Measurements from ENCODE around the gene RNF144B.

RNF144B gene

DNA sequence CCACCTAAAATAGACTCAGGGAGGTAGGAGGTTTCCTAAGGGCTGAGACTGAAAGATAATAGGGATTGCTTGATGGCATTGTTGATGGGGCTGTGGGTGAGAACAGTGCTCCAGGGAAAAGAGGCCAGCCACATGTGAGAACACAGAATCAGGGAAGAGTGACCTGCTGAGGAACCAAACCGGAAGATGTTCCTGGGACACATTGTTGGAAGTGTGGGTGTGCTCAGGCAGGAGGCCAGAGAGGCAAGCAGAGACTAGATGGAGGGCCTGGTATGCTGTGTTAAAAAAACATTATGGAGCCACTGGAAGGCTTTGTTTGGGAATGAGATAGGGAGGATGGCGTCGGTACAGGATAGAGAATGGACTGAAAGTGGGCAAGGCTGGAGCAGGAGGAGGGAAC lies 23.3 kb downstream of the RNF144B start:
- no peak for DNase-seq

DNA sequence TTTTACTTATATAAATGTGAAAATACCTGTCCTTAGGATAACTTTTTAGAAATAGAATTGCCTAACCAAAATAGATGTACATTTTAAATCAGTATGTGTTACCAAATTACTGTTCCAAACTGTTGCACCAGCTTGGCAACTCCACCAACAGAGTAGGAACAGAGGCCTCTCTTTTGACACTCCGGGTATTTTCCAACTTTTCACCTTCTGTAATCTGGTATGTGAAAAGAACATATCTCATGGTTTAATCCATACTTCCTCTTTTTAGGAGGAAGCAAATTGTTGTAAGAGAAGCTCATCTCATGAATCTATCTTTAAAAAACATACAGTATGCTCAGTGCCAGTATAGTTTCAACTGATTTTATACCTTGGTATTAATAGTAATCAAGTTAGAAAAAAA lies 24.9 kb downstream of the RNF144B start:
- no peak for DNase-seq

DNA sequence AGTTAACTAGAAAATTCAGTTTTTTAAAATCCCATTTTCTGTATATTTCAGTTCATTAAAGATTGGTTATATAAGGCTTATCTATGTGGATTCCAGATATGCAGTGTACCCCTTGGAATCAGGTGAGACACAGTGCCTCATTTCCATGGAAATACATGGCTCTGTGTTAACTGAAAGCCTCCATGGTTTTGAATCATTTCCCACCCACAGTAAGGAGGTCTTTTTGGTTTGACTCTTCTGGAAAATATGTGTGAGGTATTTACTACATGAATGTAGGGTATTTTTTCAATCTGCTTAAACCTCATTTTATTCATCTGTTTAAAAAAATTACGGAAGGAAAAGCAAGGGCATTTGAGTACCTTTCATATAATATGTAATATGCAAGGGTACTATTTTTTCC lies 25.5 kb downstream of the RNF144B start:
- no peak for DNase-seq

DNA sequence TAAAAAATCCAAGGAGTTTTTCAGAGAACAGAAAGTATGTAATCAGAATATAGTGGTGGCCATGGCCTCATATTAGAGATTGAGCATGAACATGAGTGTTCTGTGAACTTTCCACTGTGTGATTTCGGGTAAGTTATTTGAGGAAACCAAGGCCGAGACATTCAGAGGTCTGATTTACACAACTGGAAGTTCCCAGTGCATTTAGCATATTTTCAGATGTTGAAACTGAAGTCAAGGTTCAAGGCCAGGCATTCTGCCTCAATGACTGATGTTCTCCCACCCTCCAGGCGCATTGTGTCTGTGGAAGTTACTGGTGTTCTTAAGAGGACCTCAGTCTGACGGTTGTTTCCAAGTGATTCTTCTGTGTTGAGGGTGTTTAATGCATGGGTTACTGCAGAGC lies 26.2 kb downstream of the RNF144B start:
- no peak for DNase-seq

DNA sequence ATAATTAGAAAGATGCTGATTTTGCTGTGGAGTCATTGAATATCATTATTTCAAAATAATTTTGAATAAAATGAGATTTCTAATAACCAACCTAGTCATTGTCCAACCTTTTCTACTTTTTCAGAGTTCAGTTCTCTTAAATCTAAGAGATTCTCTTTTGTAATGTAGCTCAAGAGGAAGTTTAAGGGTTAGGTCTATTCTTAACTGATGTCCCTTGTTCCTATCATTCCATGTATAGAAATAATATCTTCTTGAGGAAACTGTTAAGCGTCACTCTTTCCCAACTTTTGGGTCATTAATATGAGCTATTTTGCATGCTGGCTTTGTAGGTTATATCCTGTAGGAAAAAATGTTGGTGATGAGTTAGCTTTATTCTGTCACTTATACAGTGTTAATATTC lies 27.0 kb downstream of the RNF144B start:
- DNase-seq, result no peak

DNA sequence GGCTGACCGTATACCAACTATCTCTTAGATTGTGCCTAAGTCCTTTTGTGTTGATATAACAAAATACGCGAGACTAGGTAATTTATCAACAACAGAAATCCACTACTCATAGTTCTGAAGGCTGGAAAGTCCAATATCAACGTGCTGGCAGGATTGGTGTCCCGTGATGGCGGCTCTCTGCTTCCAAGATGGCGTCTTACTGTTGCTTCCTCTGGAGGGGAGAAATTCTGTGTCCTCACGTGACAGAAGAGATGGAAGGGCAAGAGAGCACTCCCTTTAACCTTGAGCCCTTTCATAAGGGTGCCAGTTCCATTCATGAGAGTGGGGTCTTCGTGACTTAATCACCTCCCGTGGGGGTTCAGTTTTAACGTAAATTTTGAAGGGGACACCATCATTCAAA lies 28.1 kb downstream of the RNF144B start:
- no peak for DNase-seq

DNA sequence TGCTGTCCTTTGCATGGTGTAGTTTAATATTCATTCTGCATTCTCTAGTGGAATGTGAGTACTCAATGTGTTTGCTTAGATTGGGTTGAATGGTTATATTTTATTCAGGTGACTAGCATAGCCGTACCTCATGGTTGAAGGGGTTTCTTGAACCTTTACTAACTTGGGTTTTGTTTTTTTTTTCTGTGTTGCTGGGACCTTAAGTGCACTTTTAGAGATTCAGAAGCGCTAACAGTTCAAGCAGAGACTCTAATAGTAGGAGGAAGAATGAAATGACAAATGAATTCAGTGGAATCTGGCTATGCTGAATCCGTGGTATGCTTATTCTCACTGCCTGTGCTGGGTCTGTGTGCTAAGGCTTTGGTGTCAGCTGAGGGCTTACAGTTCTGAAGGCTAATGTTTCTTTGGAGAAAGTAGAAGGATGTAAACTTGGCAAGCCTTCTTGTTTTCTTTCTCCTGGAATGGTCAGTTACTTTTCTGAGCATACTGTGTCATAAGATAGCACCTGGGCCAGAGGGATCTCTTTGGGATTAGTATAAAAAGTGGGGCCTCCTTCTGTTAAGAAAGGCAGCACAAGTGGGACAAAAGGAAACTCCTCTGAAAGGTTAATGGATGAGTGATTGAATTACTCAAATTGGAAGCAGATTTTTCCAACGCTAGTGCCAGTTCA lies 28.7 kb downstream of the RNF144B start:
- no peak for DNase-seq

DNA sequence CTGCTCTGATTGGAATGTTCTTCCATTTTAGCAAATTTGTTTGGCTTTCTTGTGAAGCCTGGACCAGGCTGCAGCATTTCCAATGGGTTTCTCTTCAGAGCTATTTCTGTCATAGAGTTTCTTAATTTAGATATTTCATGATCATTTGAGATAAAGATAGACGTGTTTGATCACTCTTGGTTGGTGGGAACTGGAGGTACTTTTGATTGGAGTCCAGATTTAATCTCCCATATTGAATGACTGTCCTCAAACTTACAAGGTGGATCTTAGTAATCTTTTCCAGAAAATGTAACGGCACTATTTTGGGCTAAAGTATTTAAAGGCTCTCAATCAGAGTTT lies 29.2 kb downstream of the RNF144B start:
- DNase-seq, result no peak

DNA sequence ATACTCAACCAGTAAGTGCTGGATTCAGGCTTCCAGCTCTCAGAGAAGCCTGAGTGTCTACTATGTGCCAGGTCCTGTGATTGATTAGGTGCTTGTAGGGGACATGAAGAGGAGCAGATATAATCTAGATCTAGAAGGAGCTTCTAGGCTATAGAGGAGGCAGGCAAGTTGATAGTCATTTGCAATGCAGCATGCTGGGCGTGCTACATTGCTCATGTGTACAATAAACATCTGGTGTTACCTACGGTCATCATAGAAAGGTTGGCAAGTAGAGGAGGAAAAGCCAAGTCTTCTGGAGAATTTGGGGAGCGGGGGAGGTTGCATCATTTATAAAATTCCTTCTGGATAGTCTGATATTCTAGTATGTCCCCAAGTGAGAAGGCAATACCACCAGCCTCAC lies 33.2 kb downstream of the RNF144B start:
- no peak for DNase-seq

DNA sequence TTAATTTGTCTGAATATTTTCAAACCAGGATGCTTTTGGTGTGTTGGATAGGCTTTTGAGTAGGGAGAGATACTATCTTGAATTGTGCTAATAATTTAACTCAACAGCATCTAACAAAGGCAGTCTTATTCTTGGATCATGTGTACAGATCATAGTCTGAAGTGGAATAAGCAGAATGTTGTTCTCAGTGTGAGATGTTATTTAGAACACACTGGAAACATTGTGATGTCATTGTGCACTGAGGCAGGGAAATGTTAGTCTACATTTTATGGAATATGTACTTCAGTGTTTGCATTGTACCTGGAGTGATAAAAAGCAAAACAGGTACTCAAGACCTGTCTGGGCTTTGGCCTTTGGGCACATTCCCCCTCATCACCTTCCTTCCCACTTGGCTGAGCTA lies 35.0 kb downstream of the RNF144B start:
- DNase-seq, result no peak

DNA sequence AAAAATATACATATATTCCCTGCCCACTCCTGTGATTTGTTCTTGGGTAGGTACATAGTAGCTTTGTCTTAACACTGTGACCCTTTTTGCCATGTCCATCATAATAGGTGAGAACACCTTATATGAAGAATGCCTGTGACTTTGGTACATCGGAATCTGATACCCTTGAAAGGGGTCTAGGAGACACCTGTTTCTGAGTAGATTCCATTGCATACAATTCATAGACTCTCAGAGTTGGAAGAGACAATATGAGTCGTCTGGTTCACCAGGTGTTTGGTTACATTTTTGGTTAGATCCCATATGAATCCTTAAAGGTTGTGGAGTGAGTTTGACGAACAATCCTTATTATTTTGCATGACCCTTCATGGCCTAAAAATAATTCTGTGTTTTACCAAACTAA lies 36.3 kb downstream of the RNF144B start:
- no peak for DNase-seq

DNA sequence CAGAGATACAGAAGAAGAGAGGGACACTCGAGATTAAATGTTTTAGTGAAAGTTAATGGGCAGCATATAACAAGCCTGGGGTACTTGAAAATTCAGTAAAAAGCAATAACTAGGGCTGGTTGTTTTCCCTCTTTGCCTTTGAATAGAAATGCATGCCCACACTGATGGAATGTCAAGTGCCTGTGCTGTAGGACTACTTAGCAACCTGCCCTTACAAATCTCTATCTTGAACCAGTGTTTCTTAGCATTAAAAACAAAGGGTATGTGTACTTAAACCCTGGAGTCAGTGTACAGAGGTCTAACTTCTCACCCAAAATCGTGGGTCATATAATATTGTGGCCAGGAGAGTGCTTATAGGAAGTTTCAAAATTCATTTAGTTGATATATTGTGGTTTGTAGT lies 37.1 kb downstream of the RNF144B start:
- DNase-seq, result no peak

DNA sequence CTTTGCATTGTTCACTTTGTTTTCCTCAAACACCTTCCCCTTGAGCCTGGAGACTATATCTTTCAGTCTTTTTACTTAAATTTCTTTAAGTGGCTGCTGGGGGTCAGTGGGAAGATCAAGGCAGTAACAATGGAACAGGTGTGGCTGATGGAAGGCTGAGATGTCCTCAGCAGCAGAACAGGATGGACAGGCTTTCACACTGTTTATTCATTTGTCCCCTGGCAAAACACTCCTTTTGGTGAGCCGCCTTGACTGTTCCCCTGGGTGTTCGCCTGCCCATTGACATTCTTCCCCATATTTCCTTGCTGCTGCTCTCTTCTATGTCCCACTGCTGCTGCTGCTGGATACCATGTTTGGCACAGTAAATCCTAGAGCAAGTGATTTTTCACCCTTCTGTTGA lies 38.1 kb downstream of the RNF144B start:
- DNase-seq, result no peak

DNA sequence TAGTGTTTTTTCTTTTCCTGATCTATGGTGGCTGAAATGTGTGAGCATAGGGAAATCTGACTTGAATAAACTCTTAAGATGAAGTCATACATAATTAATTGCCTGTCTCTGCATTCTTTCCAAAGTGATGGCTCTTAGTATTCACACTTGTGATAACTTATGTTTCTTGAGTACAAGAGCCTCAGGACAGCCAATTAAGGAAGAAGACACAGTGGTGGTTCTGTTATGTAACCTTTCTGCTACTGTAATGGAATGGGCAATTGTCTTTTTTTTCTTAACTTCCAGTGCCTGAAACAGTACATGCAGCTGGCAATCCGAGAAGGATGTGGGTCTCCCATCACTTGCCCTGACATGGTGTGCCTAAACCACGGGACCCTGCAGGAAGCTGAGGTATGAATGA lies 40.1 kb downstream of the RNF144B start:
- no peak for DNase-seq

DNA sequence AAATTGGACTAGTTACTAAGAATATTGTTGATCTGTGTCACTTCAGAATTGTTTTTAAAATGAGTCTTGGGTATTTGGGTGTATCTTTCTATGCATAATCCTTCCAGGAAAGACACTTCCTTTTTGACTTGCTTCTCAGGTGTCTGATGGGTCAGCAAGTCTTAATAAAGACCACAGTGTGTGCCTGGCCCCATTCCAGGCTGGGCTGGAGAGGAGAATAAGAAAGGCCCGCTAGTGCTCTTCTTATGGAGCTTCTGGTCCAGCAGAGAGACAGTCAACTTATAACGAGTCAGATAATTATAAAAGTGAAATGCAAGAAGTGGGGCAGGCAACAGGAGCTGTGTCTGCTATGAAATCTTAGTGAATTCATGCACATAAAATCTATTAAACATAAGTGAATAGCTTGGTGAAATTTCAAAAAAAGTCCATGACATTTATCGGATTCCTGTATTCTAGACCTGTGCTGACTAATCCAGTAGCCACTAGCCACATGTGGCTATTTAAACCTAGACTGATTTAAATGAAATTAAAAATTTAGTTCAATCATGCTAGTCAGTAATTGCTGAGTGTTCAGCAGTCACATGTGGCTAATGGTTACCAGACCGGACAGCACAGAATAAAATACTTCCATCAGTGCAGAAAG lies 42.6 kb downstream of the RNF144B start:
- no peak for DNase-seq

DNA sequence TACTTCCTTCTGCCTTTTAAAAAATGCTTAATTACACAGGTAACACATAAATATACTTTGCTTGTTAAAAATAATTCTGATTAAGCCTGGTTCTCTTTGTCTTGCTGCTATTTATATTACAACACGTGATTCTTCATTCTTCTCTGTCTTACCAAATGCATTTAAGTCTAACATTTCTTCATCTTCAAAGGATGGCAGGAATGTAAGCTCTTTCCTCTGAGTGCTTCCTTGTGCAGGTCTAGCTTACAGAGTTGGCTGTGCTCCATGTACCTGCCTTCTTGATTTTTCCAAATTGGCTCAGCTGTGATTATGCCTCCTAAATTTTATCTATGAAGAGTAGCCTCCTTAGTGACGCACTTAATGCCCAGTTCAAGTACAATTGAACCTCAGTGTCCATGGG lies 44.4 kb downstream of the RNF144B start:
- no peak for DNase-seq

DNA sequence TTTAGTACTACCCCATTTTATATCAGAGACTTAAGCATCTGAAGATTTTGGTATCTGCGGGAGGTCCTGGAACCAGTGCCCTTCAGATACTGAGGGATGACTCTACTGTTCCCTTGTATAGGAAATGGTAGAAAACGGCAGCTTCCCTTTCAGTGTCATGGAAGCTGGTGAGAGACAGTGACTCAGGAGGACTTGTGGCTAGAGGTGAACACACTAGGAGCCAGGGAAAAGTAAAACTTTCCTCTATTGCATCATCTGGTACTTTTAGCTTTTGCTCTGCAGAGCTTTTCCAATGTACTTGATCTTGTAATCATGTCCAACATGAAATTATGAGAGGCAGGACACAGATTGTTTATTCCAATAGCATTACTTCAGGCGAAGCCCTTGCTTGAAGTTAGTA lies 45.0 kb downstream of the RNF144B start:
- DNase-seq, result no peak

DNA sequence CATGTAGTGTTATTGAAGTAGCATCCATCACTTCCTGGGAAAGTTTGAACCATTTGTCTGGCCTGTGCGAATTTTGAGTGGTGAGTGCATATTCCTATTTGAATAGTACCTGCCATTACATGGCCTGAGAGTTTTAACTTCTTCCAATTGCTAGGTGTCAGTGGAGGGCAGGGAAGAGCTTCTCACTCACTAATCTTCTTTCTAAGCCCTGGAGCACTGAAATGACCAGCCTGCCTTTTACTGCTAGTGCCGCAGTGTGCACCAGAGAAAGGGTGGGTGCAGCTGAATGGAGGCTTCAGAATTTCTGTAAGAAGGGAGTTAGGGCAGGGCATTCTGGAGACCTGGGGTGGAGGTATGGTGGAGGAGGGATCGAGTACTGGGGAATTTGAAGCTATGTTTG lies 45.5 kb downstream of the RNF144B start:
- no peak for DNase-seq

DNA sequence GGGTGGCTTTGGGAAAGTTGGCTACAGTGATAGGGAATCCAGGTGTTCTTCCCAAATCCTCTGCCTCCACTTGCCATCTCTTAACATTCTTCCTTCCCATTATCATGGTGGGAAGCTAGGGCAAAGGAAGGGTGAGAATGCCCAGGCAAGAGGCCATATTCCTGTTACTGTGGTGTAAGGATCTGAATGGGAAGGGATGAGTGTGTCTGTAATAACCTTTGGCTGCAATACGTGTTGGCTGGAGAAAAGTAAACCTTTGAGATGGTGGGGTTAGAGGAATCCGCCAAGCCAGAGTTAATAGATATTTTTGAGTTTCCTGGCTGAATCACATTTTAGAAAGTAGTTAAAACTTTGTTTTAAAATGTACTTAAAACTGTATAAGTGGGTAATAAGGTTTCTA lies 45.9 kb downstream of the RNF144B start:
- no peak for DNase-seq

DNA sequence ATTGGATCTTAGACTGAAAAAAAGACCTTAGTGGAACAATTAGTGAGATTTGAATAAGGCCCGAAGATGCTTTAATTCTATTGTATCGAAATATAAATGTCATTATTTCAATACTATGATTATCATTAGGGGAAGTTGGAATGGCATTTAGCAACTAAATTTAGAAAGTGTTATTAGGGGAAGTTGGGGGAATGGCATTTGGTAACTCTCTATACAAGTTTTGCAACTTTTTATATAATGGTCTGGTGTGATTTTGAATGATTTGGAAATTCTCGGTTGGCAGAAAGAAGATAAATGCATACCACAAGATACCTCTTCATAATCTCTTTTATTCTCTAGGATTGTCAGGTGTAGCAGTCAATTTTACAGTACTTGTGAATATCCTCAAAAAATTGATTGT lies 49.2 kb downstream of the RNF144B start:
- DNase-seq, result no peak

DNA sequence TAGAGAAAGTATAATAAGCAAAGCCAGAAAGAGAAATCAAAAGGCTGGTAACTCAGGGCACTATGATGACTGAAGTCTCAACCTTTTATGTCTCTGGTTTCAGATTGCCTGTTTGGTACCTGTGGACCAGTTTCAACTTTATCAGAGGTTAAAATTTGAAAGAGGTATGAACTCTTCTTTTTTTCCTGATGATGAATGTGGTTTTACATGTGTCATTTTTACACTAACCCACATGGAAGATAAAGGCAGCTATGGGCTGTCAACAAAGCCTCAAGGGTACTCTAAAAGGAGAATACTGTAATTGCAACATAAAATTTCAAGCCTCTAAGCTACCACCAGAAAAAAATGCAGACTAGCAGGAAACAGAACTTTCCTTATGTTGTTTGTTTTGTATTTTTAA lies 52.4 kb downstream of the RNF144B start:
- DNase-seq, result no peak

DNA sequence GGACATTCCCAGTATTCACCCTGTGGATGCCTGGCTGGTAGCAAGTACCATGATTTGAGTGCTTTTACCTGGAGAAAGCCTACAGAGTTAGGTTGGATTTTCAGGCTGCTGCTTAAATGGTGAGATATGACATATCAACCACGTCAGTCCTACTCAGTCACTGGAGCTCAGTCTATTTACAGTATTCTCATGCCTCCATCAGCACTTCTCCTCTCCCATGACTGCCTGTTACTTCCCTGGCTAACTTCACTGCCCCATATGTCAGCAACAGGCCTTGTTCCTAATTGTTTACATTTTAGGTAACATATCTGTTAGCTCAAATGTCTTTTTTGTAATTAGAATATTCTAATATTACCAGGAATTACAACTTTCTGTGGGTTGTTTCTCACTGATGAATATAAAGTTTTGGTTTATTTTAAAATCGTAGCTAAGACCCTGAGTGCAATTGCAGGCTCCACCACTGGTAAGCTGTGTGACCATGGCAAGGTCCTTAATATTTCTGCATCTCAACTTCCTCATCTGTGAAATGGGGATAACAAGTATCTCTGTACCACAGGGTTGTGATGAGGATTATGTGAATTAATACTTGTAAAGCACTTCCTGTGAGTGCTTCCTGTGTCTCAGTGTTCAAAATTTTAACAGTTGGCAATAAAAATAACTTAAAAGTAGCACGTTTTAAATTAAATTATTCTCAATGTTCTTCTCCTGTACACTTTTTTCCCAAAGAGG lies 54.3 kb downstream of the RNF144B start:
- no peak for DNase-seq

DNA sequence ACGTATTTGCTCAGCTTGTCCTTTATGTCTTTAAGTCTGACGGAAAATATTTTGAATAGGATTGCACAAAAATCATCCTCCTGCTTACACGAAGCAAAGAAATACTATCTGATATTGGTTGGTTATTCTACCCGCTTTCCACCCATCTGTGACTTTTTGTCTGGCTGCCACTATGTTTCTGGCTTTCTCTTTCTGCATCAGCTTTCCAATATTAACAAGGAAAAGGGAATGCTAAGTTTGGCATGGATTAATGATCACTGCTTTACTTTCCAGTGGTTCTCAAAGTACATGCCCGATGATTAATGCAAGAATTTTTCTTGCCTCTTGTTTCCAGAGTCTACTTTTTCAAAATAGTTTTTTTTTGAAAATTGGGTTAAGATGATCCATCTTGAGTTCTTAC lies 57.0 kb downstream of the RNF144B start:
- no peak for DNase-seq

DNA sequence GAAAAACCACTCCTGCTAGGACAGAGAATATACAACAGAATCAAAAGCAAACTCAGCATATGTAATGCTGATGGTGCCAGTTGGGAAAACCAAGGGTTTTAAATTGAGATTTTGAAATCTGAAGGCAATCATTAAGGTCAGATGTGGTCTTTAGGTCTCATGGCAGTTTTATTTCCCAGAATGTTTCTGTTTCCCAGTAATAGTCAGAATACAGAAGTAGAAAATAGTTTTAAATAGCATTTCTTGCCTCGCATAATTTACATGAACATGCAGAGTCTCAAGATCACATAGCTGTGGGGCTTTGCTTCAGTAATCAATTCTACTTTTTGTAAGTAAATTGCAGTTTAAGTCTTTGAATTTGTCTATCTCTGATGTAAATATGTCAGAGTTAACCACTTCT lies 58.1 kb downstream of the RNF144B start:
- DNase-seq, result no peak

DNA sequence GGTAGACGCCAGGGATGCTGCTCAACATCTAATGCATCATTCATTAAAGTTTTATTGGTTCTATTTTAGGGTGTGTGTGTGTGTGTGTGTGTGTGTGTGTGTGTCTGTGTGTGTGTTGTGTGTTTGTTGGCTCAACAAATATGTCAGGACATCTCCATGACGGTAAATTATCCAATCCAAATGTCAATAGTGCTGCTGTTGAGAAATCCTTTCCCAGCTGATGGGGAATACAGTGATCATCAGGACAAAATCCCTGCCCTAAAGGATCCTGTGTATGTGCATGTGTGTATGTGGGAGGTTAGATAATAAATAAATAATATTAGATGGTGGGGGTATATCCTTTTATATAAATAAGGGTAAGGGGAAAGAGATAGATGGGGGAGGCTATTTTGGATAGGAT lies 59.6 kb downstream of the RNF144B start:
- DNase-seq, result no peak
